Activated T-cell treated with anti-CD3 and anti-CD28 coated beads, Interleukin-2, amount 50 U/mL, for 24 hours (primary cell): ENCODE measurements around the gene HCCS.

ENCODE experiments used
- DNase-seq: peaks from one replicate; pipeline ENCODE4 v3.0.0-alpha.2; 2020
- H3K27ac Mint-ChIP-seq: 2 replicates; pipeline ENCODE4 v1.8.0; 2020; ENCODE audit warnings: mild to moderate bottlenecking, mixed read lengths
- H3K27me3 Mint-ChIP-seq: 2 replicates; pipeline ENCODE4 v1.8.0; 2020; ENCODE audit warnings: mixed read lengths
- H3K36me3 Mint-ChIP-seq: 2 replicates; pipeline ENCODE4 v1.8.0; 2020; ENCODE audit warnings: low read depth, mixed read lengths
- H3K4me1 Mint-ChIP-seq: 2 replicates; pipeline ENCODE4 v1.8.0; 2020; ENCODE audit warnings: low read depth, mixed read lengths
- H3K4me3 Mint-ChIP-seq: 2 replicates; pipeline ENCODE4 v1.8.0; 2020; ENCODE audit warnings: mild to moderate bottlenecking, moderate library complexity, mixed read lengths
- H3K9me3 Mint-ChIP-seq: 2 replicates; pipeline ENCODE4 v1.8.0; 2020; ENCODE audit warnings: mixed read lengths

Gene HCCS

GRCh38 chrX:11111037-11111851 lies at the start of gene HCCS:
TSS of gene HCCS (plus strand) at chrX:11111332. CDS start at chrX:11112061, 729 bp downstream.
- H3K4me1 Mint-ChIP-seq: peaks cover 20% of the 10 kb centered on the region
- DNase-seq: peak; percentile 86
- peaks cover 8% of the 10 kb centered on the region for H3K27me3 Mint-ChIP-seq
- H3K36me3 Mint-ChIP-seq: peaks cover 39% of the 10 kb centered on the region
- H3K27ac Mint-ChIP-seq: peak within 1 kb of the TSS; percentile 97
- H3K9me3 Mint-ChIP-seq: no peaks in the 10 kb centered on the region
- H3K4me3 Mint-ChIP-seq: no peak within 1 kb of the TSS

- Mint-ChIP-seq H3K4me1 (no peaks in the 10 kb centered on the region), H3K27ac (no peak overlapping the region), H3K9me3 (no peaks in the 10 kb centered on the region), H3K36me3 (no peaks in the 10 kb centered on the region), H3K4me3 (no peak overlapping the region), H3K27me3 (peaks cover 6% of the 10 kb centered on the region)
- no peak for DNase-seq
These were observed 46.9 kb upstream of the HCCS start for GRCh38 chrX:11064276-11064675.

- peaks cover 5% of the 10 kb centered on the region for H3K27me3 Mint-ChIP-seq
- no peaks in the 10 kb centered on the region for H3K9me3 Mint-ChIP-seq
- no peak overlapping the region for H3K4me3 Mint-ChIP-seq
- H3K4me1 Mint-ChIP-seq: no peaks in the 10 kb centered on the region
- no peak overlapping the region for H3K27ac Mint-ChIP-seq
- DNase-seq: no peak
- H3K36me3 Mint-ChIP-seq: no peaks in the 10 kb centered on the region
These were observed 46.1 kb upstream of the HCCS start for GRCh38 chrX:11064851-11065600.

GRCh38 chrX:11066812-11067211 lies 44.3 kb upstream of the HCCS start:
- Mint-ChIP-seq H3K4me3 (no peak overlapping the region), H3K4me1 (no peaks in the 10 kb centered on the region), H3K27ac (no peak overlapping the region), H3K36me3 (no peaks in the 10 kb centered on the region), H3K9me3 (no peaks in the 10 kb centered on the region), H3K27me3 (peaks cover 2% of the 10 kb centered on the region)
- DNase-seq: no peak

GRCh38 chrX:11073381-11073780 lies 37.8 kb upstream of the HCCS start:
- Mint-ChIP-seq H3K27ac (no peak overlapping the region), H3K4me3 (no peak overlapping the region)

GRCh38 chrX:11080741-11081305 lies 30.3 kb upstream of the HCCS start:
- no peaks in the 10 kb centered on the region for H3K9me3 Mint-ChIP-seq
- H3K27ac Mint-ChIP-seq: no peak overlapping the region
- DNase-seq: no peak
- no peaks in the 10 kb centered on the region for H3K4me1 Mint-ChIP-seq
- peaks cover 16% of the 10 kb centered on the region for H3K27me3 Mint-ChIP-seq
- no peaks in the 10 kb centered on the region for H3K36me3 Mint-ChIP-seq
- H3K4me3 Mint-ChIP-seq: no peak overlapping the region

More at GRCh38 chrX:11073381-11073780, 37.8 kb upstream of the HCCS start:
- H3K27me3 Mint-ChIP-seq: peaks cover 15% of the 10 kb centered on the region
- no peak for DNase-seq
- no peaks in the 10 kb centered on the region for H3K36me3 Mint-ChIP-seq
- no peaks in the 10 kb centered on the region for H3K4me1 Mint-ChIP-seq
- H3K9me3 Mint-ChIP-seq: no peaks in the 10 kb centered on the region

GRCh38 chrX:11081511-11081910 lies 29.6 kb upstream of the HCCS start:
- H3K4me3 Mint-ChIP-seq: no peak overlapping the region
- no peaks in the 10 kb centered on the region for H3K9me3 Mint-ChIP-seq
- H3K4me1 Mint-ChIP-seq: no peaks in the 10 kb centered on the region
- H3K36me3 Mint-ChIP-seq: no peaks in the 10 kb centered on the region
- no peak for DNase-seq
- no peak overlapping the region for H3K27ac Mint-ChIP-seq
- peaks cover 17% of the 10 kb centered on the region for H3K27me3 Mint-ChIP-seq

GRCh38 chrX:11085305-11085704 lies 25.8 kb upstream of the HCCS start:
- Mint-ChIP-seq H3K36me3 (no peaks in the 10 kb centered on the region), H3K4me1 (no peaks in the 10 kb centered on the region), H3K4me3 (no peak overlapping the region), H3K9me3 (peaks cover 10% of the 10 kb centered on the region), H3K27ac (no peak overlapping the region), H3K27me3 (peaks cover 3% of the 10 kb centered on the region)
- no peak for DNase-seq

GRCh38 chrX:11089802-11090201 lies 21.3 kb upstream of the HCCS start:
- peaks cover 7% of the 10 kb centered on the region for H3K27me3 Mint-ChIP-seq

GRCh38 chrX:11097933-11098332 lies 13.2 kb upstream of the HCCS start:
- Mint-ChIP-seq H3K36me3 (no peaks in the 10 kb centered on the region), H3K4me3 (no peak overlapping the region), H3K27ac (no peak overlapping the region), H3K4me1 (peaks cover 2% of the 10 kb centered on the region), H3K27me3 (peaks cover 15% of the 10 kb centered on the region), H3K9me3 (no peaks in the 10 kb centered on the region)
- DNase-seq: no peak

More at GRCh38 chrX:11089802-11090201, 21.3 kb upstream of the HCCS start:
- DNase-seq: no peak
- peaks cover 16% of the 10 kb centered on the region for H3K9me3 Mint-ChIP-seq
- H3K4me1 Mint-ChIP-seq: no peaks in the 10 kb centered on the region
- no peaks in the 10 kb centered on the region for H3K36me3 Mint-ChIP-seq
- no peak overlapping the region for H3K27ac Mint-ChIP-seq
- no peak overlapping the region for H3K4me3 Mint-ChIP-seq

- Mint-ChIP-seq H3K9me3 (no peaks in the 10 kb centered on the region), H3K27ac (no peak overlapping the region), H3K4me1 (peaks cover 5% of the 10 kb centered on the region), H3K27me3 (peaks cover 15% of the 10 kb centered on the region), H3K4me3 (no peak overlapping the region), H3K36me3 (no peaks in the 10 kb centered on the region)
- DNase-seq: no peak
These were observed 11.7 kb upstream of the HCCS start for GRCh38 chrX:11099465-11099864.

GRCh38 chrX:11100281-11101035 lies 10.7 kb upstream of the HCCS start:
- Mint-ChIP-seq H3K4me3 (no peak overlapping the region), H3K27me3 (peaks cover 15% of the 10 kb centered on the region), H3K9me3 (no peaks in the 10 kb centered on the region), H3K36me3 (no peaks in the 10 kb centered on the region), H3K27ac (no peak overlapping the region), H3K4me1 (peaks cover 5% of the 10 kb centered on the region)
- DNase-seq: no peak

GRCh38 chrX:11103006-11103405 lies 8.1 kb upstream of the HCCS start:
- H3K36me3 Mint-ChIP-seq: peaks cover 5% of the 10 kb centered on the region
- H3K4me3 Mint-ChIP-seq: no peak overlapping the region
- H3K9me3 Mint-ChIP-seq: no peaks in the 10 kb centered on the region
- H3K4me1 Mint-ChIP-seq: peaks cover 5% of the 10 kb centered on the region
- no peak for DNase-seq
- H3K27me3 Mint-ChIP-seq: peaks cover 15% of the 10 kb centered on the region
- no peak overlapping the region for H3K27ac Mint-ChIP-seq

GRCh38 chrX:11103751-11104150 lies 7.4 kb upstream of the HCCS start:
- Mint-ChIP-seq H3K27me3 (peaks cover 15% of the 10 kb centered on the region), H3K9me3 (no peaks in the 10 kb centered on the region), H3K4me1 (peaks cover 5% of the 10 kb centered on the region), H3K4me3 (no peak overlapping the region), H3K27ac (no peak overlapping the region), H3K36me3 (peaks cover 5% of the 10 kb centered on the region)
- DNase-seq: no peak
